SK-MEL-5 (cell line): ENCODE results near the gene FAM24B. TPM values are rescaled to one million over a fixed set of nuclear protein-coding genes. Genes with fewer than 3 reads are reported as not detected.

Experiments
- total RNA-seq: library from RNA; depleted of rRNA; stranded (reverse); fragments of >200 nt; shearing (Covaris generic); gene quantifications from 2 replicates; pipeline ENCODE4 v1.2.3, GENCODE V29; 2014; rRNA removed

Gene FAM24B
- total RNA-seq, 1 experiment from 2014 or later = 0.45 TPM

Other genes with a start within 250 kb of the FAM24B start
- gene C10orf120, start 179.7 kb downstream of the FAM24B start, total RNA-seq = not detected in 2 replicates
- 0.18 TPM in 1 of 2 replicates, not detected in the other for gene CUZD1, start 33.7 kb downstream of the FAM24B start, total RNA-seq
- gene FAM24A, start 31.0 kb upstream of the FAM24B start, total RNA-seq = not detected in 2 replicates
- 9.7 and 12.5 TPM in 2 replicates for gene C10orf88, start 74.6 kb upstream of the FAM24B start, total RNA-seq
- 5.0 and 9.8 TPM in 2 replicates for gene PSTK, start 100.8 kb upstream of the FAM24B start, total RNA-seq
- gene IKZF5, start 129.2 kb upstream of the FAM24B start, total RNA-seq = 3.4 TPM in 2 replicates
- gene ACADSB, start 129.4 kb upstream of the FAM24B start, total RNA-seq = 8.4 and 8.8 TPM in 2 replicates